HFFc6 (cell line): Measurements from ENCODE around the gene CYP26A1. TPM values are rescaled to one million over a fixed set of nuclear protein-coding genes. Genes with fewer than 3 reads are reported as not detected.

Source experiments
- DNase-seq: peaks from one replicate; pipeline ENCODE4 v3.0.0-alpha.2; 2018
- H3K27ac Mint-ChIP-seq: 2 replicates; pipeline ENCODE4 v1.8.0; 2020; ENCODE audit warnings: mild to moderate bottlenecking, mixed read lengths
- H3K27me3 Mint-ChIP-seq: 2 replicates; pipeline ENCODE4 v1.8.0; 2021; ENCODE audit warnings: mild to moderate bottlenecking, moderate library complexity, mixed read lengths; ENCODE audit not compliant: insufficient read depth
- H3K36me3 Mint-ChIP-seq: 2 replicates; pipeline ENCODE4 v1.8.0; 2021; ENCODE audit warnings: low read depth, mixed read lengths
- H3K4me1 Mint-ChIP-seq: 2 replicates; pipeline ENCODE4 v1.8.0; 2020; ENCODE audit warnings: low read depth, mixed read lengths
- H3K4me3 Mint-ChIP-seq: 2 replicates; pipeline ENCODE4 v1.8.0; 2020; ENCODE audit warnings: mild to moderate bottlenecking, moderate library complexity, mixed read lengths
- H3K9me3 Mint-ChIP-seq: 2 replicates; pipeline ENCODE4 v1.8.0; 2020; ENCODE audit warnings: mild to moderate bottlenecking, mixed read lengths
- total RNA-seq, 6 experiments: library from RNA; stranded (reverse); fragmentation: NEBNext Ultra II Directional; extraction: Animal tissue kit (Norgen Biotek cat#: 25700); gene quantifications; 2 replicates in 1 of 6; 3 replicates in 5 of 6; pipeline ENCODE4 v1.2.3, GENCODE V29; 2021
- TF ChIP-seq, protein P1 (sequence below): fragments of 200-600 bp; sonication (generic); IDR thresholded peaks from 2 replicates; pipeline ENCODE4 v1.5.0; 2021; ENCODE audit warnings: antibody characterized with exemption, mild to moderate bottlenecking

Gene CYP26A1
- total RNA-seq, 6 experiments from 2014 or later: not detected

DNA sequence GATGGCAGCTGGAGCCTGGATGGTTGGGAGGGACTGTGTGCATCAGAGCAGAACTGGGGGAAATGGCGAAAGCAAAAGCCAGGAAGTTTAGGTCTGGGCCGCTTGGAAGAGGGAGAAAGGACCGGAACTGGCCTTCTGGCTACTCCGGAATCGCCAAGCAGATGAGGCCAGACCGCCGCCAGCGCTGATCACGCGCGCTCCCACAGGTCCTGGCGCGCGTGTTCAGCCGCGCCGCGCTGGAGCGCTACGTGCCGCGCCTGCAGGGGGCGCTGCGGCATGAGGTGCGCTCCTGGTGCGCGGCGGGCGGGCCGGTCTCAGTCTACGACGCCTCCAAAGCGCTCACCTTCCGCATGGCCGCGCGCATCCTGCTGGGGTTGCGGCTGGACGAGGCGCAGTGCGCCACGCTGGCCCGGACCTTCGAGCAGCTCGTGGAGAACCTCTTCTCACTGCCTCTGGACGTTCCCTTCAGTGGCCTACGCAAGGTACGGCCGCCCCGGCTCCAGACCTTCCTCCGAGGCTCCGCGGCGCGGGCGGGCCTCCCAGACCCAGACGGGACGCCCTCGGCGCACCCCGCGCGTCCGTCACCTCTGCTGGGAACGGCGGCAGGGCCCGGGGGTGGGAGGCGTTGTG is 11.1 kb upstream of the CYP26A1 start:
- Mint-ChIP-seq H3K27ac (no peak overlapping the region), H3K36me3 (no peaks in the 10 kb centered on the region; the same call in 1 of the 2 replicates), H3K4me1 (peaks cover 24% of the 10 kb centered on the region), H3K27me3 (peaks cover 47% of the 10 kb centered on the region), H3K9me3 (no peaks in the 10 kb centered on the region), H3K4me3 (peak overlapping the region; percentile 83)
- TF ChIP-seq, protein P1, sequence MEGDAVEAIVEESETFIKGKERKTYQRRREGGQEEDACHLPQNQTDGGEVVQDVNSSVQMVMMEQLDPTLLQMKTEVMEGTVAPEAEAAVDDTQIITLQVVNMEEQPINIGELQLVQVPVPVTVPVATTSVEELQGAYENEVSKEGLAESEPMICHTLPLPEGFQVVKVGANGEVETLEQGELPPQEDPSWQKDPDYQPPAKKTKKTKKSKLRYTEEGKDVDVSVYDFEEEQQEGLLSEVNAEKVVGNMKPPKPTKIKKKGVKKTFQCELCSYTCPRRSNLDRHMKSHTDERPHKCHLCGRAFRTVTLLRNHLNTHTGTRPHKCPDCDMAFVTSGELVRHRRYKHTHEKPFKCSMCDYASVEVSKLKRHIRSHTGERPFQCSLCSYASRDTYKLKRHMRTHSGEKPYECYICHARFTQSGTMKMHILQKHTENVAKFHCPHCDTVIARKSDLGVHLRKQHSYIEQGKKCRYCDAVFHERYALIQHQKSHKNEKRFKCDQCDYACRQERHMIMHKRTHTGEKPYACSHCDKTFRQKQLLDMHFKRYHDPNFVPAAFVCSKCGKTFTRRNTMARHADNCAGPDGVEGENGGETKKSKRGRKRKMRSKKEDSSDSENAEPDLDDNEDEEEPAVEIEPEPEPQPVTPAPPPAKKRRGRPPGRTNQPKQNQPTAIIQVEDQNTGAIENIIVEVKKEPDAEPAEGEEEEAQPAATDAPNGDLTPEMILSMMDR: peak; percentile 79
- no peak for DNase-seq

DNA sequence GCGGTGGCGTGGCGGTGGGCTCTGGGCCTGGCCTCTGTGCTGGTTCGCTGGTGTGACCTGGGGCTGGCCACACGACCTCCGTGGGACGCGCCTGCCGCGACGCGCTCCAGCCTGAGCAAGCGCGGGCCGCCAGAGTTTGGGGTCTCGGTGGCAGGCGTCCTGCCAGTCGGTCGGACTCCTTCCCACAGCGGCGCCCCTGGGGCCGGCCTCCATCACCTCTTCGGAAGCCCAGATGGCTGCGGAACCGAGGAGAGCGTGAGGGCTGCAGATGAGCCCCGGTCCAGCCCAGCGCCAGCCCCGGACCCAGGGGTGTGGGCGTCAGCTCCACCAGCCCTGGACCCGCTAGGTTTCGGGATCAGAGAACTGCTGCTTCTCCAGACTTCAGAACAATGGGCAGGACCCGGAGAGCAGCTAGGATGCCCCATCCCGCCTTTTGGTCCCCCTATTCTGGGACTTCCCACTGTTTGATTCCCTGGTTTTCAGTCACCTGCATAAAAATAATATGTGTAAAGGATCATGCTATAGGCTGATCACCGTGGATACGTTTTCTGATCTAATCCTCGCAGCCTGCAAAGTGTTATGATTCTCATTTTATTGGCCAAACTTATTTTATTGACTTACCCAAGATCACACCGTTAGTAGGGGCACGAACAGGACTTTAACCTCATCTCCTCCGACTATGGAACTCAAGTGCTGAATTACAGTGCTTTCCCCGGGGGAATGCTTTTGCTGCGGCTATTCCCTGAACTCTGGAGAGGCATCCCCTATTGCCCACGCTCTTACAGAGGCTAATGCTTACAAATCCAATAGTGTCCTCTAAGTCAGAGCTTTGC is 10.3 kb upstream of the CYP26A1 start:
- DNase-seq: no peak
- H3K27me3 Mint-ChIP-seq: peaks cover 52% of the 10 kb centered on the region
- TF ChIP-seq, protein P1: no peak
- no peaks in the 10 kb centered on the region; the same call in 1 of the 2 replicates for H3K36me3 Mint-ChIP-seq
- H3K27ac Mint-ChIP-seq: no peak overlapping the region
- peak overlapping the region; percentile 59 for H3K4me3 Mint-ChIP-seq
- H3K9me3 Mint-ChIP-seq: no peaks in the 10 kb centered on the region
- H3K4me1 Mint-ChIP-seq: peaks cover 24% of the 10 kb centered on the region

DNA sequence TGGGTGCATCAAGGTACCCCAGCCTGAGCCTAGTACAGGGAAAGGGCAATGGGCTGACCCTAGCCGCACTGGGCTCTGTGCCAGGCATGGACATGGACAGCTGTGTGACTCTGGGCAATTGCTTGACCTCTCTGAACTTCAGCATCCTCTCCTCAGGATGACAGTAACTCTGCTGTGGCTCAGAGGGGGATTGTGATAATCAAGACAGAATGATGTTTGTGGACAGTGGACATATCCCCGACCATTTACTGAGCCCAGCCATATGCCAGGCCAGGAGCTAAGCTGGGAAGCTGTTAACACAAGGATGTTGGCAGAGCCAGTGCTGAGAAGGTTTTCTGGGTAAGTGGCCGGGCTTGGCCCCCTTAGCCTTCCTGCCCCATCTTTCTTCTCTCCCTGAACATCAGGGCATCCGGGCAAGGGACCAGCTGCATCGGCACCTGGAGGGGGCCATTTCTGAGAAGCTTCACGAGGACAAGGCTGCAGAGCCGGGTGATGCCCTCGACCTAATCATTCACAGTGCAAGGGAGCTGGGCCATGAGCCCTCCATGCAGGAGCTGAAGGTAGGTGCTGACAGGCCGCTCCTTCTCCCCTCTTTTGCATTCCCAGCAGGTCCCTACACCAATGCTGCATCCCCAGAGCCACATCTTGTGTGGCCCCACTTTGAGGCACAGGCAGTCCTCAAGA is 9.6 kb upstream of the CYP26A1 start:
- TF ChIP-seq, protein P1: no peak
- Mint-ChIP-seq H3K4me3 (peak overlapping the region; percentile 59; the same call in 1 of the 2 replicates), H3K9me3 (no peaks in the 10 kb centered on the region), H3K4me1 (peaks cover 29% of the 10 kb centered on the region), H3K36me3 (no peaks in the 10 kb centered on the region; the same call in 1 of the 2 replicates), H3K27me3 (peaks cover 60% of the 10 kb centered on the region), H3K27ac (no peak overlapping the region)
- DNase-seq: no peak

DNA sequence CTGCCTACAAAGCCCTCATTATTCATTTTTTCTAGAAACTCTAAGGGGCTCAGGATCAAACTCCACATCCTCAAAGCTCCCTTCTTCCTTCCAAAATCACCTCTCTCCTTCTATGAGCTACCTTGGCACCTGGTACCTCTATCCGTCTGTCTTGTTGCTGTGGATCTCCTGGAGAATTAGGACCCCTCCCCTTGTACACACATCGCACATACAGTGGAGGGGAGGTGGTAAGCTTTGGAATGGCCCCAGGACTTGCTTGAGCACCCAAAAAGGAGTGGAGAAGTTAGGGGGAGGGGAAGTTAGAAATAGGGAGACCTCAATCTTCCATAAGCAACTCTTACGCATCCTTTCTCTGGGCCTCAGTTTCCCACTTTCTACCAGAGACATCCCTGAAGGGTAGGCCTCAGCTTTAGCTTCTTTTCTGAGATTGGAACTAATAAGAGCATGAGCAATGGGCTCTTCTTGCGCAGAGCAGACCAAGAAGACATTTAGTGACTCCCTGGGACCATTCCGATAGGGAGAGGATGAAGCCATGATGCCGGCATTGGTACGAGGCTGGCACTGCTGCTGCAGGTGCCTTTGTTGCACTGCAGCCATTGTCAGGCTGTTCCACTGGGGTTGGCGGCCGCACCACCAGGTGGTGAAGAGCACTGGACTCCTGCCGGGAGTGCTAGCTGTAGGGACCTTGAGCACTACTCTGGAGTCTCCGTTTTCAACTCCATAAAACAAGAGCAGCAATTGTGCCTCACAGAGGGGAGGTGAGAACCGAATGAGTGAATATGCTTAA is 8.6 kb upstream of the CYP26A1 start:
- Mint-ChIP-seq H3K27ac (no peak overlapping the region), H3K36me3 (no peaks in the 10 kb centered on the region; the same call in 1 of the 2 replicates), H3K27me3 (peaks cover 64% of the 10 kb centered on the region), H3K4me3 (no peak overlapping the region), H3K4me1 (peaks cover 27% of the 10 kb centered on the region), H3K9me3 (no peaks in the 10 kb centered on the region)
- no peak for DNase-seq
- TF ChIP-seq, protein P1: no peak
